Mesothelial cell of epicardium (in vitro differentiated cells): ENCODE measurements around the gene TSACC. TPM values are rescaled to one million over a fixed set of nuclear protein-coding genes. Genes with fewer than 3 reads are reported as not detected.
A peak's percentile ranks its signal among the peaks of the same experiment; 100 is the strongest.

Experiments used
- DNase-seq, 2 experiments: peaks; one replicate each; pipeline ENCODE4 v3.0.0; 2021; ENCODE audit warnings: low spot score in 2 of 2; ENCODE audit not compliant: unreplicated experiment in 2 of 2
- H3K27ac Mint-ChIP-seq: 2 replicates; pipeline ENCODE4 v1.8.0; 2021; ENCODE audit warnings: mixed read lengths
- H3K27me3 Mint-ChIP-seq: 2 replicates; pipeline ENCODE4 v1.8.0; 2021; ENCODE audit warnings: low read depth, mixed read lengths
- H3K36me3 Mint-ChIP-seq: 2 replicates; pipeline ENCODE4 v1.8.0; 2021; ENCODE audit warnings: mixed read lengths
- H3K4me1 Mint-ChIP-seq: 2 replicates; pipeline ENCODE4 v1.8.0; 2021; ENCODE audit warnings: mixed read lengths
- H3K4me3 Mint-ChIP-seq: 2 replicates; pipeline ENCODE4 v1.8.0; 2021; ENCODE audit warnings: mild to moderate bottlenecking, moderate library complexity, mixed read lengths
- H3K9me3 Mint-ChIP-seq: 2 replicates; pipeline ENCODE4 v1.8.0; 2021; ENCODE audit warnings: mixed read lengths
- total RNA-seq: library from RNA; stranded (reverse); gene quantifications from 3 replicates; pipeline ENCODE4 v1.2.1, GENCODE V29; 2021
- TF ChIP-seq, protein P1 (sequence below): fragments of 200-600 bp; sonication (generic); IDR thresholded peaks from one replicate; pipeline ENCODE4 v1.5.0; 2021; ENCODE audit warnings: antibody characterized with exemption; ENCODE audit not compliant: unreplicated experiment

The TSACC gene
- total RNA-seq: not detected in 3 replicates

DNA sequence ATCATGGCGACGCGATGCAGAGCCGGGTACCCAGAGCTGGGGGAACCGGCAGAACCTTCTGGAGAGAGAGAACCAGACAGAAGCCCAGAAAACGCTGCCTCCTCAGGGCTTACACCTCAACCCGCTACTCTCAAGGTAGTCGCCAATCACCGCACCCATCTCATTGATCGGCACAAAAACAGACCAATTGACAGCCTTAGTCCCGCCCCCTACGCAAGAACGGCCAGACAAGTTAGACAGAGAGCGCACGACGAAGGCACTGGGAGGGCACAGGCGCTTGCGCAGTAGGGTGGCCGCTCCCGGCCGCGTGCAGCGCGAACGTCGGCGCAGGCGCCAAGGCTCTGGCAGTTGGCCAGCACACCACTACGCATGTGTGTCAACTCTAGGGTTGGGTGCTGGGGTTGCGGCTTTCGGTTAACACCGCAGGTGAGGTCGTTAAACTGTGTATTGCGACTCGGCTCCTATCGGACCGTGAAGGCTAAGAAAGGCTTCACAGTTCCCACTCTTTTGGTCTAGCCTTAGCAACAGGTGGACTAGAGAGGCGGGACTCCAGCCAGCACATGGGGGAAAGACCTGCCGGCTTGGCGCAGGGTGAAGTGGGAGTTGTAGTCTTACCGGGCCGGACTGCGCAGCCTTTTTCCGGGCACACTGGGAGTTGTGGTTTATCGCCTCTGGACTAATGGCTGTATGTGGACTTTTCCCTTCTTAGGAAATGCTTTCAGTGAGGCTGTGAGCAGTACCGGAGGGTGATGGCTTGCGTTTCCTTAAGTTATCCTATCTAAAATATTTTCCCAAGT is at the start of gene TSACC, which contains the start of gene CCT3:
TSS of gene TSACC (plus strand) at position 347 of the 797 bp plus-strand sequence. CDS start 1,232 bp downstream, outside the sequence.
TSS of gene CCT3 (minus strand) at position 113 of the 797 bp plus-strand sequence. CDS start at position 5, 108 bp downstream.
- Mint-ChIP-seq H3K27me3 (no peaks in the 10 kb centered on the region), H3K36me3 (peaks cover 9% of the 10 kb centered on the region), H3K4me1 (peaks cover 31% of the 10 kb centered on the region), H3K4me3 (peak within 1 kb of the TSS; percentile 99), H3K27ac (peak within 1 kb of the TSS; percentile 97), H3K9me3 (no peaks in the 10 kb centered on the region)
- DNase-seq: peak; percentile 98 to 100
- TF ChIP-seq, protein P1, sequence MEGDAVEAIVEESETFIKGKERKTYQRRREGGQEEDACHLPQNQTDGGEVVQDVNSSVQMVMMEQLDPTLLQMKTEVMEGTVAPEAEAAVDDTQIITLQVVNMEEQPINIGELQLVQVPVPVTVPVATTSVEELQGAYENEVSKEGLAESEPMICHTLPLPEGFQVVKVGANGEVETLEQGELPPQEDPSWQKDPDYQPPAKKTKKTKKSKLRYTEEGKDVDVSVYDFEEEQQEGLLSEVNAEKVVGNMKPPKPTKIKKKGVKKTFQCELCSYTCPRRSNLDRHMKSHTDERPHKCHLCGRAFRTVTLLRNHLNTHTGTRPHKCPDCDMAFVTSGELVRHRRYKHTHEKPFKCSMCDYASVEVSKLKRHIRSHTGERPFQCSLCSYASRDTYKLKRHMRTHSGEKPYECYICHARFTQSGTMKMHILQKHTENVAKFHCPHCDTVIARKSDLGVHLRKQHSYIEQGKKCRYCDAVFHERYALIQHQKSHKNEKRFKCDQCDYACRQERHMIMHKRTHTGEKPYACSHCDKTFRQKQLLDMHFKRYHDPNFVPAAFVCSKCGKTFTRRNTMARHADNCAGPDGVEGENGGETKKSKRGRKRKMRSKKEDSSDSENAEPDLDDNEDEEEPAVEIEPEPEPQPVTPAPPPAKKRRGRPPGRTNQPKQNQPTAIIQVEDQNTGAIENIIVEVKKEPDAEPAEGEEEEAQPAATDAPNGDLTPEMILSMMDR: no peak

DNA sequence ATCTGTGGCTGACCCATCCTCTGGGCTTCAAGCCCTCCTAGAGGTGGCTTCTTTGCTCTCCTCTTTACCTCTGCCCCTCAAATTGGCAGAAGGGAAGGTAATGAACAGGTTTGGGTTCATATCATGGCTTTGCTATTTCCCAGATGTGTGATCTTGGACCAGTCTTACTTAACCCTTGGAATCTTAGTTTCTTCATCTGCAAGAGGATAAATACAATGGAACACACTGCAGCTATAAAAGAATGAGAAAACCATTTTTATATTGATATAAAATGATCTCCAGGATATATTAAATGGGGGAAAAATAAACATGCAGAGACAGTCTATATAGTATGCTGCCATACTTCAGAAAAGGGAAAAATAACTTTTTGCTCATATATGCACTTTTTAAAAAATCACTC is 48.5 kb upstream of the TSACC start:
- Mint-ChIP-seq H3K27ac (no peak overlapping the region), H3K27me3 (no peaks in the 10 kb centered on the region), H3K36me3 (peaks cover 3% of the 10 kb centered on the region), H3K4me1 (peaks cover 8% of the 10 kb centered on the region), H3K9me3 (no peaks in the 10 kb centered on the region), H3K4me3 (no peak overlapping the region)
- DNase-seq: no peak
- TF ChIP-seq, protein P1: no peak

DNA sequence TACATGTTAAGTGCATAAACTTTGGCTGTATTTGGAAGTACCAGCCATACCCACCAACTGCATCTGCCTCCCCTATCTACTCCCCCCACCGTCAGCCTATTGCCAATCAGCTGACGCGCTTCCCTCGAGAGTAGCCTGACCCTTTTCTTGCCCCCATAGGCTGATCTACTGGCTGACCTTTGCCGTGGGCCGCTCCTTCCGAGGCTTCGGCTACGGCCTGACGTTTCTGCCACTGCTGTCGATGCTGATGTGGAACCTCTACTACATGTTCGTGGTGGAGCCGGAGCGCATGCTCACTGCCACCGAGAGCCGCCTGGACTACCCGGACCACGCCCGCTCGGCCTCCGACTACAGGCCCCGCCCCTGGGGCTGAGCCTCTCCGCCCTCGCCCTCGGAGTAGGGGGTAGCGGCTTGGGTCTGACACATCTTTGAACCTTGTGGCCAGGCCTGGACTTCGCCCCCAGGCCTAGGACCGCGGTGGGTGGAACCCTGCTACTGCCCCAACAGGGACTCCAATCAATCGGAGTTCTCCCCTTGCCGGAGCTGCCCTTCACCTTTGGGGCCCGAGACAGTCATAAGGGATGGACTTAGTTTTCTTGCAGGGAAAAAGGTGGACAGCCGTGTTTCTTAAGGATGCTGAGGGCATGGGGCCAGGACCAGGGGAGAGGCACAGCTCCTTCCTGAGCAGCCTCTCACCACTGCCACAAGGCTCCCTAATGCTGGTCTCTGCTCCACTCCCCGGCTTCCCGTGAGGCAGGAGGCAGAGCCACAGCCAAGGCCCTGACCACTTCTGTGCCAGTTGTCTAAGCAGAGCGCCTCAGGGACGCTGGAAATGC is 46.9 kb upstream of the TSACC start:
- Mint-ChIP-seq H3K4me3 (peak overlapping the region; percentile 80), H3K4me1 (peaks cover 16% of the 10 kb centered on the region), H3K9me3 (no peaks in the 10 kb centered on the region), H3K36me3 (peaks cover 3% of the 10 kb centered on the region), H3K27ac (peak overlapping the region; percentile 90), H3K27me3 (no peaks in the 10 kb centered on the region)
- peak; percentile 76 to 86 for DNase-seq
- TF ChIP-seq, protein P1: no peak

DNA sequence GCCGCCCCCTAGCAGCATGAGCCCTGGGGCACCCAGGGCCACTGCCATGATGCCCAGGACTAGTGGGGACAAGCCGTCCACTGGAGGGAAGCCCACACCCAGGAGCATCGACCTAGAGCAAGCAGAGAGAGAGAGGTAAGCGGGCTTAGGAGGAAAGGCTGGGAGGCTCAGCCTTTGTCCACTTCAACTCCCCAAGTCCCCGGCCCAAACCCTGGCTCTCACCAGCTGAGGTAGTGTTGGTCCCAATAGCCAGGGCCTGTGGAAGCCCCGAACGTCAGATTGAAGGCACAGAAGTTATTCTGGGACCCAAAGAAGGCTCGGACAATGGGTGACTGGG is 45.3 kb upstream of the TSACC start:
- no peaks in the 10 kb centered on the region for H3K9me3 Mint-ChIP-seq
- DNase-seq: no peak
- TF ChIP-seq, protein P1: no peak
- H3K27ac Mint-ChIP-seq: no peak overlapping the region
- H3K4me3 Mint-ChIP-seq: no peak overlapping the region
- H3K4me1 Mint-ChIP-seq: peaks cover 16% of the 10 kb centered on the region
- no peaks in the 10 kb centered on the region for H3K27me3 Mint-ChIP-seq
- peaks cover 3% of the 10 kb centered on the region for H3K36me3 Mint-ChIP-seq

DNA sequence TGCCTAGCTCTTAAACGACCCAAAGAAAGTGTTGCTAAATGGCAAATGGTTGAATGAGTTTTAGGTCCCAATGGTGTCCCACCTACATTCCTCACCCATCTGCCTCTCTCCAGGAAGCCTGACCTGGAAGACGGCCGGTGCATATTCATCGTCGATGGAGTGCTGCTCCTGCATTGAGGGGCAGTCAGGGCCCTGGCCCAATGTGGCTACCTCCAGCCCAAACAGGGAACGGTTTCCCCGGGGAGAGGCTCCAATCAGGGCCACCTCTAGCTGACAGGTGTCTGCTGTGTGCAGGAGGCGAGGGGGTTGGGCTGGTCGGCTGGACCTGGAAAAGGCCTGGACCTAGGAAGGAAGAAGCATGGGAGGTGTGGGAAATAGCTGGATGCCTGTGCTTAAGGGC is 44.4 kb upstream of the TSACC start:
- Mint-ChIP-seq H3K27me3 (no peaks in the 10 kb centered on the region), H3K36me3 (no peaks in the 10 kb centered on the region), H3K27ac (no peak overlapping the region), H3K4me3 (no peak overlapping the region), H3K9me3 (no peaks in the 10 kb centered on the region), H3K4me1 (peaks cover 16% of the 10 kb centered on the region)
- TF ChIP-seq, protein P1: no peak
- DNase-seq: no peak
